ENCODE data around the gene RAB19. TPM values are rescaled to one million over a fixed set of nuclear protein-coding genes. Genes with fewer than 3 reads are reported as not detected.

RAB19 gene
- polyA plus RNA-seq, 2 donors: 0.15 TPM; not detected in 1

DNA sequence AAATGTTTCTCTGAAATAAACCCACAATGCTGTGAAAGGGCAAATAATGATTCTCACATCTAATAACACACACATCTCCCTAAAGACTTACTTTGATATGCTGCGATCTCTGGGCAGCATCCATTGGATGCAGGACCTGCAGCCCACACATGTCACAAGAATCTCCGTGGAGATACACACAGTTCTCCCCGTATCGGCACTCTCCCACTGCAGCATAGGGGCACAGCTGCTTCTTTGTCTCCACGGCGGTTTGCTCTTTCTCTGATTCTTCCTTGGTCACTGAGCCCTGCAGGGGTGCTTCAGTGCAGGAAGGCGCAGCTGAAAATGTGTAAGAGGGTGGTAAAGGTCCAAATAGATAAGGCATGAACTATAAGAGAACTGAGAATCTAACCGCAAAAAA, 55.1 kb downstream of the RAB19 start:
- peaks cover 9 to 22% of the 10 kb centered on the region in 2 donors for H3K36me3 ChIP-seq (ENCODE audit: control insufficient read depth in 2 of 2, insufficient read depth in 2 of 2, low read length in 1 of 2)
- H3K4me3 ChIP-seq (ENCODE audit: low read depth in 1 of 2, low read length in 2 of 2): no peak overlapping the region
- no peaks in the 10 kb centered on the region for H3K27me3 ChIP-seq (ENCODE audit: control insufficient read depth in 1 of 2, insufficient read depth in 2 of 2, low read length in 2 of 2)
- 88 to 91% methylated on average over 8 of the region's 8 CpGs for WGBS, 2 donors
- no peaks in the 10 kb centered on the region for H3K9me3 ChIP-seq (ENCODE audit: control insufficient read depth in 2 of 2, insufficient read depth in 1 of 2, low read depth in 1 of 2, low read length in 1 of 2)
- H3K4me1 ChIP-seq (ENCODE audit: control insufficient read depth in 2 of 2, insufficient read depth in 2 of 2, low read length in 1 of 2): peaks cover 0 to 2% of the 10 kb centered on the region in 2 donors
- no peak overlapping the region for H3K27ac ChIP-seq (ENCODE audit: low read depth in 2 of 2, low read length in 1 of 2)

DNA sequence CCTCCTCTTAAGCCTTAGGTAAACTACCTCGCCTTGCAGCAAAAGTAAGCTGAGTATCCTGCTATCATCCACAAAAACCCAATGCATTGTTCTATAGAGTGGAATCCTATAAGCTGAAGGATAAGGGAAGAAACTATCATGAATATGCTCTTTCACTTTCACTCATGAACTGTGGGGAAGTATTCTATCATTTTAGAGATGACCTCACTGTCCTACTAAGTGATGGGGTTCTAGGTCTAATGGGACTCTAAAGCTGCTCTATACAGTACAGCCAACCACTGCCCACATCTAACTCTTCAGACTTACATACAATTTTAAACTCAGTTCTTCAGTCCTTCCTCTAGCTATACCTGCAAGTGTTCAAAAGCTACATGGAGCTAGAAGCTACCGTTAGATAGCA, 59.3 kb downstream of the RAB19 start:
- no peaks in the 10 kb centered on the region for H3K9me3 ChIP-seq (ENCODE audit: control insufficient read depth in 2 of 2, insufficient read depth in 1 of 2, low read depth in 1 of 2, low read length in 1 of 2)
- no peaks in the 10 kb centered on the region for H3K27me3 ChIP-seq (ENCODE audit: control insufficient read depth in 1 of 2, insufficient read depth in 2 of 2, low read length in 2 of 2)
- no peak overlapping the region for H3K27ac ChIP-seq (ENCODE audit: low read depth in 2 of 2, low read length in 1 of 2)
- no peaks in the 10 kb centered on the region for H3K4me1 ChIP-seq (ENCODE audit: control insufficient read depth in 2 of 2, insufficient read depth in 2 of 2, low read length in 1 of 2)
- H3K4me3 ChIP-seq (ENCODE audit: low read depth in 1 of 2, low read length in 2 of 2): no peak overlapping the region
- WGBS, 2 donors: 95 to 98% methylated on average over 2 of the region's 2 CpGs
- H3K36me3 ChIP-seq (ENCODE audit: control insufficient read depth in 2 of 2, insufficient read depth in 2 of 2, low read length in 1 of 2): peaks cover 0 to 14% of the 10 kb centered on the region in 2 donors

- no peak overlapping the region for H3K4me3 ChIP-seq (ENCODE audit: low read depth in 1 of 2, low read length in 2 of 2)
- H3K27me3 ChIP-seq (ENCODE audit: control insufficient read depth in 1 of 2, insufficient read depth in 2 of 2, low read length in 2 of 2): no peaks in the 10 kb centered on the region
- WGBS, 2 donors: 34 to 35% methylated on average over 2 of the region's 2 CpGs
- H3K27ac ChIP-seq (ENCODE audit: low read depth in 2 of 2, low read length in 1 of 2): no peak overlapping the region
- no peaks in the 10 kb centered on the region for H3K36me3 ChIP-seq (ENCODE audit: control insufficient read depth in 2 of 2, insufficient read depth in 2 of 2, low read length in 1 of 2)
- peaks cover 0 to 4% of the 10 kb centered on the region in 2 donors for H3K4me1 ChIP-seq (ENCODE audit: control insufficient read depth in 2 of 2, insufficient read depth in 2 of 2, low read length in 1 of 2)
- H3K9me3 ChIP-seq (ENCODE audit: control insufficient read depth in 2 of 2, insufficient read depth in 1 of 2, low read depth in 1 of 2, low read length in 1 of 2): no peaks in the 10 kb centered on the region
Measured at GRCh38 chr7:140475747-140476333, 72.0 kb downstream of the RAB19 start.

DNA sequence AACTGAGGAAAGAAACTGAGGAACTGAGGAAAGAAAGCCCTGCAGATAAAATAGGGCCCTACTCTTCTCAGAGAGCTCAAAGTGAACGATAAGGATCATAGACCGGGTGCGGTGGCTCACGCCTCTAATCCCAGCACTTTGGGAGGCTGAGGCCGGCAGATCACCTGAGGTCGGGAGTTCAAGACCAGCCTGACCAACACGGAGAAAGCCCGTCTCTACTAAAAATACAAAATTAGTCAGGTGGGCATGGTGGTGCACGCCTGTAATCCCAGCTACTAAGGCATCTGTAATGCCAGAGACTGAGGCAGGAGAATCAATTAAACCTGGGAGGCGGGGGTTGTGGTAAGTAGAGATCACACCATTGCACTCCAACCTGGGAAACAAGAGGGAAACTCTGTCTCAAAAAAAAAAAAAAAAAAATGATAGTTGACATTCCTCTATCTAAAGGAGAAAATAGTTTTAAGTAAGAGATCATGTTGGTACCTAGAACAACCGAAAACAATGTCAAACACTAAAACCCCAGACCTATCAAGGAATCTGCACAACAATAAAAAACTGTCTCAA, 72.9 kb downstream of the RAB19 start:
- no peaks in the 10 kb centered on the region for H3K9me3 ChIP-seq (ENCODE audit: control insufficient read depth in 2 of 2, insufficient read depth in 1 of 2, low read depth in 1 of 2, low read length in 1 of 2)
- no peak overlapping the region for H3K27ac ChIP-seq (ENCODE audit: low read depth in 2 of 2, low read length in 1 of 2)
- H3K4me1 ChIP-seq (ENCODE audit: control insufficient read depth in 2 of 2, insufficient read depth in 2 of 2, low read length in 1 of 2): peaks cover 0 to 4% of the 10 kb centered on the region in 2 donors
- no peaks in the 10 kb centered on the region for H3K36me3 ChIP-seq (ENCODE audit: control insufficient read depth in 2 of 2, insufficient read depth in 2 of 2, low read length in 1 of 2)
- H3K4me3 ChIP-seq (ENCODE audit: low read depth in 1 of 2, low read length in 2 of 2): no peak overlapping the region
- H3K27me3 ChIP-seq (ENCODE audit: control insufficient read depth in 1 of 2, insufficient read depth in 2 of 2, low read length in 2 of 2): no peaks in the 10 kb centered on the region
- WGBS, 2 donors: 67 to 74% methylated on average over 11 of the region's 11 CpGs

Other genes starting within 250 kb of the RAB19 start
- gene KDM7A, start 227.1 kb upstream of the RAB19 start, polyA plus RNA-seq: 1 to 10 TPM; 4.0 to 6.6 TPM
- gene SLC37A3, start 5.5 kb upstream of the RAB19 start, polyA plus RNA-seq: 10 to 100 TPM; 11.7 to 13.4 TPM
- 10 to 100 TPM; 35.5 to 38.1 TPM for gene MKRN1, start 75.4 kb downstream of the RAB19 start, polyA plus RNA-seq
- gene DENND2A, start 236.8 kb downstream of the RAB19 start, polyA plus RNA-seq: 1 to 10 TPM; 1.2 to 1.5 TPM

Measured in esophagus (tissue), 2 donors.